ENCODE results near the gene LRFN4.

The LRFN4 gene

DNA sequence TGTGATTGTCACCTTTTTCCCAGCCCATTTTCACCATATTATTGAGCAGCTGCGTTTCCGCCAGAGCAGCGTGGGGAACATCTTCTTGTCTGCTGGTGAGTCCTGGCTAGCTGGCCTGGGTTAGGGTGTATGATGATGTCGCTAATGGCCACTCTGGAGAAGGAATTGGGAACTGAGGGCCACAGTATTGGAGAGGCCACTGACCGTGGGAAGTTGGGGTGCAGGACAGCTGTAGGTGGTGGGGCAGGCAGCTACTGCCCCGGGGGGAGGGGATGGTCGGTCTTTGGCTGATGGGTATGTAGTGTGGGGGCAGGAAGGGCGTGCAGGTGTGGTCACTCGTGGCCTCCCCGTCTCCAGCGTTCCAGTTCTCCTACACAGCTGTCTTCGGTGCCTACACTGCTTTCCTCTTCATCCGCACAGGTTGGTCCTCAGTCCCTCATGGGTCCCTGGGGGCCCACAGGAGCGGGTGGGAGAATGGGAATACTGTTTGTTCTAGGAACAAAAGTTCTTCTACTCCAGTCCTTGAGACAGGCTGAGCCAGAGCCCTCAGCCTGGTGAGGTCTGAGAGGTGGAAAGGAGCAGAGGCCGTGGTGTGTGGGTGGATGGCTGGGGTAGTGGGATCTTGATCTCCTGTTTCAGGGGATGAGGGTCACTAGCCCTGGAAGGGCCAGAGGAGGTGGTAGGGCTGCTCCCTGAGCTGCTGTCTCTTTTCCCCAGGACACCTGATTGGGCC lies 11.6 kb upstream of the LRFN4 start:
- DNase-seq (ENCODE audit: low spot score) = no peak

DNA sequence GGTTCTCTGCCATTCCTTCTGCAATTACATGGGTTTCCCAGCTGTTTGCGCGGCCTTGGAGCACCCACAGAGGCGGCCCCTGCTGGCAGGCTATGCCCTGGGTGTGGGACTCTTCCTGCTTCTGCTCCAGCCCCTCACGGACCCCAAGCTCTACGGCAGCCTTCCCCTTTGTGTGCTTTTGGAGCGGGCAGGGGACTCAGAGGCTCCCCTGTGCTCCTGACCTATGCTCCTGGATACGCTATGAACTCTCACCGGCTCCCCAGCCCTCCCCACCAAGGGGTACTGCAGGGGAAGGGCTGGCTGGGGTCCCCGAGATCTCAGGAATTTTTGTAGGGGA lies 11.0 kb upstream of the LRFN4 start:
- peak; percentile 3 for DNase-seq (ENCODE audit: low spot score)

DNA sequence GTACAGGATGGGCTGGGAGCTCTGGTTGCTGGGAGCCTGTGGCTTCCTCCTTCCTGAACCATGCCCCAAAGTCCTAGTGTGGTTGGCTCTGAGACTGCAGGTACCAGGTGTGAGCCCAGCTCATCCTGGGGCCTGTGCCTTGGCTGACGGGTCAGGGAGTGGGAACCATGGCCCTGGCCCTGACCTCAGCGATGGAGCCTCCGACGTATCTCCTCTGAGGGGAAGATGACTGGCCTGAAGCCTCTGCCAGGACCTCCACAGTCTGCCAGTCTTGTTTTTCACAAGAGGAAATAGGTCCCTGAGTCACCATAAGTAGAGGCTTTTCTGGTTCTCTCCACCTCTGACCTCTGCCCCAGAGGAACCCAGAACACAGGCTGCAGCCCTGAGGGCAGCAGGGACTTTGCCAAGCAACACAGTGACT lies 10.2 kb upstream of the LRFN4 start:
- DNase-seq (ENCODE audit: low spot score) = no peak

DNA sequence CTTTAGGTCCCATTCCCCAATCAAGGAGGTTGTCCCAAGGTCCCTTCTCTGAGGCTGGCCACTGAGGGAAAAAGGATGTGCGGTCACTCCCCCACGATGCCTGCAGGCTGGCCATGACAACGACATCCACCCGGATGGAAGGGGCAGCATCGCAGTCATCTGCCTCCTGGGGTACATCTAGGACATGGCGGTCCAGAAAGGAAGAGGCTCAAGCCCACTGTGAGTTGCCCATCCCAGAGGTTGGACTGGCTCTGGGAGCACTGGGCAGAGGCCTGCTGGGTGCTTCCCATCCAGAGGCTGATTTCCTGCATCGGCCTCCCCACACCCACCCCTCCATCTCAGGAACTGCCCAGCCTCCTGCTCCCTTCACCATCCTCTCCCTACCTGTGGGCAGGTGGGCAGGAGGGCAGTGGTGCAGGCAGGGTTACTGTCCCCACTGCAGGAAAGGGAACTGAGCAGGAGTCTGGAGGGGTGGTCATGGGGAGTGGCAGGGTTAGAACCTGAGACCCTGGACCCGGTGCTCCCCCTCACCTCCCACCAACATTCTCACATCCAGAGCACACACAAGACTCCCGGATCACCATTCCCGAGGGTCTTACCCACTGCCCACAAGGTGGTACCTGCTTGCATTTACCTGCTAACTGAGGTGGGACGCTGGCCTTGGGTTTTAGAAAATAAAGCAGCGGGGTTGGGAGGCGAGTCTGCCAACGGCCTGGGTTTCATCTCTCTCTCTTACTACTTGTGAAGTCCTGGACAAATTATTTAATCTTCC lies 9.2 kb upstream of the LRFN4 start:
- no peak for DNase-seq (ENCODE audit: low spot score)

DNA sequence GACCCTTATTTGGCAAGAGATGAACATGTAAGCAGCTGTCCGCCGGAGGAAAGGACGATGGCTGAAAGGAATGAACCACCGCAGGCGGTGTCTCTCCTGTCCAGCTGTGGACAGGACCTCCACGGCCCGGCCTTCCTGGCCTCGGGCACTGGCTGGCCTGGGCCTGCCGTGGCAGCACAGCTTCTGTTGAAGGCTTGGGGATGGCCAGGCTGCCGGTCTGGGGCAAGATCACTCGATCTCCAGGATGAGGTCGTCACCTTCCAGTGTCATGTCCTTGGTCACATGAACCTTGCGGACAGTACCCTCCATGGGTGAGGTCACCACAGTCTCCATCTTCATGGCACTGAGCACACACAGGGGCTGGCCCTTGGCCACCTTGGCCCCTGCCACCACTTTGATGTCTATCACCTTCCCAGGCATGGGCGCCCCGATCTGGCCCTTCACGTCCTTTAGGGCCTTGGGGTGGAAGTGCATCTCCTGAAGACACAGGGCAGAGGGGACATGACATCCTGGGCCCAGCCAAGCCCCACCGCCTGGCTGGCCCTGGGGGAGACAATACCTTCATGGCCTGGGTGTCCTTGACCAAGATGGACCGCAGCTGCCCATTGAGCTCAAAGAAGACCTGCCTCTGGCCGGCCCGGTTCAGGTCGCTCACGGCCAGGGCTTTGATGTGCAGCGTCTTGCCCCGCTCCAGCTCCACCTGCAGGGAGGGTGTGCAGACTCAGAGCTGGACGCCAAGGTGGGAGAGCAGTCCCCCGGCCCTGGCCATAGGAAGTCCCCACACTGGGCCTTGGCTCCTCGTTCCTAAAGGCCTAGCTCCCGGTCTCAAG lies 8.0 kb upstream of the LRFN4 start:
- DNase-seq (ENCODE audit: low spot score) = peak; percentile 4

DNA sequence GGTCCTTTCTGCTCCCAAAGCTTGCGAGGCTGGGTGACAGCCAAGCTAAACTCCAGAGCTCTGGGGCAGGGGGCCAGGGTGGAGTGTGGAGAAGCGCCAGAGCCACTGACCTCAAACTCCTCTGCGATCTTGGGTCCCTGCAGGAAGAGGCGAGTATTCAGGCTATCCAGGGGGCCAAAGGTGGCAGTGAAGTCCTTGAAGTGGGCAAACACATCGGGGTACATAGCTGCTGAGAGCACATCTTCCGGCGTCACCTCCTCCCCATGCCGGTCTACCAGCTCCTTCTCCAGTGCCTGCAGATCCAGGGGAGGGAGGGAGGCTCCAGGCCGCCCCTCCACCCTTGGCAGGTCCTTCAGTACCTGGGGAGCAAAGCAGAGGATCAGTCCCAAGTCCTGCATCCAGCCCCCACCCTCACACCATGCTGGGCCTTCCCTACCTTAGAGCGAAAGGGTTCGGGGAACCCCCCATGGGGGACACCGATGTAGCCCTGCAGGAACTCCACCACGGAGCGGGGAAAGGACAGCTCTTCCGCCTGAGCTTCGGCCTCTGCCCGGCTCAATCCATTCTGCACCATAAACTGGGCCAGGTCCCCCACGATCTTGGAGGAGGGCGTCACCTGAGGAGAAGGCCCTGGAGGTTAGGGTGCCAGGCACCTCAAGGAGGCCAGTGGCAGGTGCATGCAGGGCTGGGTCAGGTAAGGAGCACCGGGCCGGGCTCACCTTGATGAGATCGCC lies 7.2 kb upstream of the LRFN4 start:
- no peak for DNase-seq (ENCODE audit: low spot score)

DNA sequence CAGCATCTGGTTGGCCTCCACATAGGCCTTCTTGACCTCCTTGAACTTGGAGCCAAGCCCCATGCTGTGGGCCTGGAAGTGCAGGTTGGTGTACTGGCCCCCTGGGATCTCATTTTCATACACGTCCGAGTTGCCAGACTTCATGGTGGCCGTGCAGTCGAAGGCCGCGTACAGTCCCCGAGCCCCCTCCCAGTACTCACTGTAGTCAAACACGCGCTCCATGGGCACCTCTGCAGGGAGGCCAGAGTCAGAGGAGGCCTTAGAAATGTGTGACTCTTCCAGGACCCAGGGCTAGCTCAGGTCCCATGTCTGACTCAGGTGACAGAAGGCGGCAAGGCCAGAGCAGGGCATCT lies 6.7 kb upstream of the LRFN4 start:
- peak; percentile 4 for DNase-seq (ENCODE audit: low spot score)

DNA sequence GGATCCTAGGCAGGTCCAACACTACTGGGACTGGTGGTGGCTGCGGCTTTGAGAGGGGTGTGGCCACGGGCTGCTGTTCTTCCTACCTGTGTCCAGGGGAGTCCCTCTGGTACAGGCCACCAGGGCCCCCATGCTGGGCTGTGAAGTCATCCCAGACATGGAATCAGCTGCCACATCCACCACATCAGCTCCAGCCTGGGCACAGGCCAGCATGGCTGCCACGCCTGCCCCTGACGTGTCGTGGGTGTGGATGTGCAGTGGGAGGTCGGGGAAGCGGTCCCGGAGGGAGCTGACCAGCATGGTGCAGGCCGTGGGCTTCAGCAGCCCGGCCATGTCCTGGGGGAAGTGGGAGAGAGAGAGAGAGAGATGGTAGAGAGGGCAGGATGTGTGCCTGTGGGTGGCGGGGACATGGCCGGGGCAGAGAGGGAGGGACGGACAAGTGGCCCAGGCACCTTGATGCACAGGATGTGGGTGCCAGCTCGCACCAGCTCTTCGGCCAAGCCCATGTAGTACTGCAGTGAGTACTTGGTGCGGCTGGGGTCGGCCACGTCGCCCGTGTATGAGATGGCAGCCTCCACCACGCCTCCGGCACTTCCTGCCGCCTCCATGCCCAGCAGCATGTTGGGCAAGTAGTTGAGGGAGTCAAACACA lies 6.2 kb upstream of the LRFN4 start:
- DNase-seq (ENCODE audit: low spot score) = no peak

DNA sequence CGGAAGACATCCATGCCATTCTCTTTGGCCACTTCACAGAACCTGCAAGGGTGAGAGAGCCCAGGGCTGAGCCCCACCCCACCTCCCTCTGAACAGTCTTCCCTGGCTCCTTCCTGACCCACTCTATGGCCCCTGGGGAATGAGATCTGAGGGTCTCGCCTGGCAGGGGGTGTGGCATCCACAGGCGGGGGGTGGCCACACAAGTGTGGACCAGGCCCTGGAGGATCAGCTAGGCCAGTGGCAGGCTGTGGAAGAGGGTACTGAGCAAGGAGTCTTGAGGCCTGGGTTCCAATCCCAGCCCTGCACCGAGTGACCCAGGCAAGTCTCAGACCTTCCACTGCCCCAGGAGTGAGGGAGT lies 5.6 kb upstream of the LRFN4 start:
- DNase-seq (ENCODE audit: low spot score) = no peak

DNA sequence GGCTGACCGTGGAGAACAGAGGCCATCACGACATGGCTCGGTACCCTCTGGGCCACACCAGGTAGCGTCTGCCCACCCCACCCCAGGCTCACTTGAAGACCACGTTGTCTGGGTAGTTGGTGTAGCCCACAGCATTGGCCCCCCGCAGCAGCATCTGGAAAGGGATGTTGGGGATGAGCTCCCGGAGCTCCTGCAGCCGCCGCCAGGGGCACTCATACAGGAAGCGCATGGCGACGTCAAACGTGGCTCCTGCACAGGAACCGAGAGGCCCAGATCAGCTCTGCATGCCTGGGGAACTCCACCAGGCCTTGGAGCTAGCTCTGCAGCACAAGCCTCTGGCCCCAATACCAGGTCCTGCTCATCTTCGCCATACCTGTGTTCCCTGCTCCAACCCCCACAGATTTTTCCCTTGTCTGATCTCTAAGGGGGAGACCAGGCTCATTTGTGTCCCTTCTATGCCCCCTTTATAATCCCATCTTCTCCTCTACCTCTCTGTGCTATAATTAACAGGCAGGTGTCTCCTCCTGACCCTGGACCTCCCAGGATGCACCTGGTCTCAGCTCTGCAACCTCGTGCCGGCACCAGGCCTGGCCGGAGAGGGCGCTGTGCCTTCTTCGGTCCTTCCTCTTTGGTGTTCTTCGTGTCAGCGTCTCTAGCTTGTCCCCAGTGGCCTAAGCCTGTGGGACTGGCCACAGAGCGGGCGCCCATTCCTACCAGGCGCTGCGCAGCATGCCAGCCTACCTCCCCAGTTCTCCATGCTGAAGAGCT lies 5.0 kb upstream of the LRFN4 start:
- DNase-seq (ENCODE audit: low spot score) = peak; percentile 72

DNA sequence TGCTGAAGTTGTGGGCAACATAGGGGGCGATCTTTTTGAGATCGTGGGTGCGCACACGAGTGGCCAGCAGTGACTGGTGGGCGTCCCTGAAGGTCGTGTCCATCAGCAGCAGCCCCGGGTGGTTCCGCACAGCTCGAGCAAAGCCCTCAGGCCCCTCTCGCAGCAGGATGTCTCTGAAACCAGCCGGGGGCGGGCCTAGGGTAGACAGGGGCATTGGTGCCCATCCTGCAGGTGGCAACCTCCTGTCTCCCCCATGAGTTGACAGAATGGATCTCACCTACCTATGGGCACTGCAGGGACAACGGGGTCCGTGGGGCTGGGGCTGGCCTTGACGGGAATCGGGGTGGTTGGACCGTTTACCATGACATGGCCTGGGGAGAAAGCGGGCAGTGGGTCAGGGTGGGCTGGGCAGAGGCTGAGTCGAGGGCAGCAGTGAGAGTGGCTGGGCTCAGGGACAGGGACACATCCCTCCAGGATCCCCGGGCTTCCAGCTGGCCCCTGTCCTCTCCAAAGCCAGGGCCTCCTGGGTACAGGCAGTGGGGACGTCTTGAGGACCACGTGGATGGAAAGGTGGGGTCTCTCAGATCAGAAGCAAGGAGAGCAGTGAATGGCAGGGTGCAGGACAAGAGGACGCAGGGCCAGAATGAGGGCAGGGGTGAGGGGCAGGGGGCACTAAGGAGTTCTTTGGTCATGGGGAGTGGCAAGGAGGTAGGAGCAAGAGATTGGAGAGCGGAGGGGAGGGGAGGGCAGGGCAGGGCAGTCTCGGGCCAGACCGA lies 4.2 kb upstream of the LRFN4 start:
- DNase-seq (ENCODE audit: low spot score) = no peak

DNA sequence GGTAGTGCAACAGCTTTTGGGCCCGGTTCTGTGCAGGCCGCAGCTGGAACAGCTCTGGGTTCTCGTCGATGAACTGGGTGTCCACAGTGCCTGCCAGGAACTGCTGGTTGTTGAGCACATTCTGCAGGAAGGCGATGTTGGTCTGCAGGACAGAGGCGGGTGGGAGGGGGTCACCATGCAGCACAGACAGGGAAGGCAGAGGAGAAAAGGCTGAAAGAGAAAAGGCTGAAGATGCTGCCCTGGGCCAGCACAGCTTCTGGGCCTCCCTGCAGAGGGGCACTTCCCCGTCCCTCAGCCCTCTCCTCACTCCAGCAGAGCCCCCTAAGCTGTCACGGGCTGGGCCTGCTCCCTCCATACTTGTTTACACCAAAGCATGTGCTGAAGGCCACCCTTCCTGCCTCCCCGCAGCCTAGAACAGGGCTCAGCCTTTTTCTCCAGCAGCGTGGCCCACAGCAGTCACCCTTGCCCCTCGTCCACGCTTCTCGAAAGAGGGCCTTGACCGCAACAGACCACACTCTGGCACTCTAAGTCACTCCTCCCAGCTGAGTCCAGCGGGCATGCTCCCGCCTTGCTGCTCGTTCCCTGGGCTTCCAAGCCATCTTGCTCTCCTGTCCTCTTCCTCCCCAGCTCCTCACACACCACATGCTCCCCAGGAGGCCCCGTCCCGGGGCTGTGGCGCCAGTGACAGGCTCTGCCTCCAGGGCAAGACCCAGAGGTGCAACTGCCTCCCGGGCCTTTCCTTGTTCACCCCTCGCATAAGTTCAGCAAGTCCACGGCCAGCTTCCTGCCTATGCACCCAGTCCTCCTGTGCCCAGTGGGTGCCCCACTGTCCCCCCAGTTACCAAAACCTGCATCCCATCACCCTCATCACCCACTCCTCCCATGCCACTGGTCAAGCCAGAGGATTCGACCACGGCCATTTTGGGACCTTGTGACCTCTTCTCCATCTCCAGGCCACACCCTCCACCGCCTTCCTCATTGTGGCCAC lies 3.3 kb upstream of the LRFN4 start:
- DNase-seq (ENCODE audit: low spot score) = no peak

DNA sequence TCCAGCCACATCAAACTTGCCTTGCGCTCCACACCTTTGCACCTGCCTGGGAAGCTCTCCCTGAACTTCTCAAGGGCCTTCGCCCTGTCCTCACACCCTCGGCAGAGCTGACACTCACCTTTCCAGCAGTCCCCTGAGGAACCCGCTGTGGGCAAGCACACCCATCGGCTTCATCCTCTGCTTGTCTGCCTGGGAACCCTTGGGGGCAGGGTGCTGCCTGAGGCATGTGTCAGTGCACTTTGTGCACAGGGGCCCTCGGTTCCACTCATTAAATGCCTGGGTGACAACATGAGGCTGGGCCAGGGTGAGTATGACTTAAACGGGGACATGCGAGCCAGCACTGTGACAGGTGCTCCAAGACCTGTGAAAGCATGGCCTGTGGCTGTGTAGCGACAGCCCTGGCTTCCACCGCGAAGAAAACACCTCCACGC lies 2.6 kb upstream of the LRFN4 start:
- no peak for DNase-seq (ENCODE audit: low spot score)

DNA sequence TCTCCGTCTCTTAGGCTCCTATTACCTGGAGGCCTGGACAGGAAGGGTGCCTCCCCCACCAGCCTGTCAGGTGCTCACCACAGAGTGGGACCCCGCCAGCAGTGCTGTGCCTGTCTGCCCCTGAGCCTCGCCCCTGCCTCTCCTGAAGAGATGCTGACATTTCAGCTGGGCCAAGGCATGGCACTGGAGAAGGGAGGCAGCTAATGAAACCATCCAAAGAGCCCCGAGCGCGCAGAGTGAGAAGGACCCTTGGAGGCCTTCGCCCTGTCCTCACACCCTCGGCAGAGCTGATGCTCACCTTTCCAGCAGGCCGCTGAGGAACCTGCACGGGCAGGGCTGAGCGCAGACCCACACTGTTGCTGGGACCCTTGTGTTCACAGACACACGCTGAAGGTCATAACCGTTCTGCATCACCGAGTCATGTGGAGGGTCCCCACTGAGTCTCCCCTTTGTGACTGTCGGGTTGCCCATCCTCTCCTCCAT lies 2.1 kb upstream of the LRFN4 start:
- DNase-seq (ENCODE audit: low spot score) = no peak

DNA sequence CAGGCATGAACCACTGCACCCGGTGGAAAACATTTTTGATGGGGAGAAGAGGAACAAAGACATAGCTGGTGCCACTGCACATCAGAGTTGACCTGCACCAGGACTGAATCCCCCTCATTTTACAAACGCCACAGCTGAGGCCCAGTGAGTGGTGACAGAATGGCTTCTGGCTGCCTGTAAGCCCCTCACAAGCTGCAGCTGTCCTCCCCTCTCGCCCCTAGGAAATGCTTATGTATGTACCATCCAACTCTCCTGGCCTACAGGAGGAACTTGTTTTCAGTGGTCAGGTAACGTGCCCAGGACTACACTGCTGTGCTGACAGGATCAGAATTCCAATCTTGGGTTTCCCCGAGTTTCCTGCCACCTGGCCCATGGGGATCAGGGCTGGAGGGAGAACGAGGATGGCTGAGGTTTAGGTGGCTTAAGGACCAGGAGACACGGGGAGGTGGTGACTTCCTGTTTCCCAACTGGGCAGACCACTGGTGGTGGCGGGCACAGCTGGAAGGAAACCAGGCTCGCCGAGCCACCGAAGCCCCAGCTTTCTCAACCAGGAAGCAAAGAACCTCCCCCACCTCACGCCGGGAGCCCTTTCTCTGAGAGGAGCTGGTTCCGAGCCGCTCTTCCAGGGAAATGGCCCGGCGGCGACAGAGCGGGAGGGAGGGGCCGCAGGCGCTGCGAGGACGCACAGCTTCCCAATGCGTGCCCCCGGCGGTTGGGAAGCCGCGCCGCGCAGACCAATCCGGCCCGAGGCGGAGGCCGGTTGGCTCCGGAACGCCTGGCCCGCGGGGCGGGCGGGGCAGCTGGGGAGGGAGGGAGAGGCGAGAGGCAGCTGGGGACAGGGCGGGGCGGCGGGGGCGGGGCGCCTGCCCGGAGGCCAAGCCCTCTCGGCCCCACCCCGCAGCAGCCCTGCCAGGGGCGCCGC lies 1.0 kb upstream of the LRFN4 start:
- peak; percentile 99 for DNase-seq (ENCODE audit: low spot score)

DNA sequence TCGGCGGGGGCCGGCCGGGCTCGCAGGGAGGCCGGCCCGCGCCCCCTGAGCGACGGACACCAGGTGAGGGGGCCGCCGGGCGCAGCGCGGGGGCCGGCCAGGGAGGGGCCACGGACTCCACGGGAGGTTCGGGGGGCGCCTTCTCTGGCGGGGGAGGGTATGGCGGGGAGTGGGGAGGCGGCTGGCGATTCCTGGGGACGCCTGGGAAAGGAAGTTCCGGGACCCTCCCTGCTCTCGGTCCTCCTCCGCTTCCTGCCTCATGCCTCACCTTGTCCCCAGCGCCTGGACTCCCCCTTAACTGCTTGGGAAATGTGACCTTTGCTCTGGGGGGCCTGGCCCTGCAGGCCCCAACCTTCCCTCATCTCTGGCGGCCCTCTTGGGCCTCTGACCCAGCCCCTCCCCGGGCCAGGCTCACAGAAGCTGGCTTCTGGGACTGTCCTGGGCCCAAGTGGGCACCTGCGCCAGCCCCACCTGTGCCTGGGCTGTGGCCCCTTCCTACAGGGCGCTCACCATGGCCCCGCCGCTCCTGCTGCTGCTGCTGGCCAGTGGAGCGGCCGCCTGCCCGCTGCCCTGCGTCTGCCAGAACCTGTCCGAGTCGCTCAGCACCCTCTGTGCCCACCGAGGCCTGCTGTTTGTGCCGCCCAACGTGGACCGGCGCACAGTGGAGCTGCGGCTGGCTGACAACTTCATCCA lies 516 bp downstream of the LRFN4 start:
- peak; percentile 77 for DNase-seq (ENCODE audit: low spot score)

DNA sequence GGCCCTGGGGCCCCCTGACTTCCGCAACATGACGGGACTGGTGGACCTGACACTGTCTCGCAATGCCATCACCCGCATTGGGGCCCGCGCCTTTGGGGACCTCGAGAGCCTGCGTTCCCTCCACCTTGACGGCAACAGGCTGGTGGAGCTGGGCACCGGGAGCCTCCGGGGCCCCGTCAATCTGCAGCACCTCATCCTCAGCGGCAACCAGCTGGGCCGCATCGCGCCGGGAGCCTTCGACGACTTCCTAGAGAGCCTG lies 992 bp downstream of the LRFN4 start:
- DNase-seq (ENCODE audit: low spot score) = no peak

All from iPS-NIHi11 (cell line).